Testis (tissue), 3 donors: ENCODE measurements around the gene SDC1. TPM values are rescaled to one million over a fixed set of nuclear protein-coding genes. Genes with fewer than 3 reads are reported as not detected.

Experiments used
- DNase-seq: peaks from one replicate; pipeline ENCODE4 v3.0.0-alpha.2; 2019
- H3K27ac ChIP-seq, 2 donors: fragments of 200-600 bp; sonication (generic); one replicate each; pipeline ENCODE4 v1.5.1; 2019
- H3K27me3 ChIP-seq: fragments of 200-600 bp; sonication (generic); one replicate; pipeline ENCODE4 v1.5.1; 2019
- H3K36me3 ChIP-seq: fragments of 200-600 bp; sonication (generic); one replicate; pipeline ENCODE4 v1.5.1; 2017; ENCODE audit warnings: low read depth; ENCODE audit errors: missing control alignments
- H3K4me1 ChIP-seq: fragments of 200-600 bp; sonication (generic); one replicate; pipeline ENCODE4 v1.5.1; 2019
- H3K4me3 ChIP-seq, 2 donors: fragments of 200-600 bp; sonication (generic); one replicate each; pipeline ENCODE4 v1.5.1; 2017 to 2019
- H3K9me3 ChIP-seq: fragments of 200-600 bp; sonication (generic); one replicate; pipeline ENCODE4 v1.5.1; 2017
- CTCF ChIP-seq, 3 experiments: fragments of 450-650 bp in 2 of 3; fragments of 200-600 bp in 1 of 3; sonication (generic) in 1 of 3; IDR thresholded peaks; one replicate each; pipeline ENCODE4 v1.5.1; 2016 to 2019; ENCODE audit warnings: antibody characterized with exemption in 3 of 3, mild to moderate bottlenecking in 2 of 3, moderate library complexity in 1 of 3
- POLR2A ChIP-seq: fragments of 450-650 bp; IDR thresholded peaks from one replicate; pipeline ENCODE4 v1.6.1; 2017; ENCODE audit warnings: antibody characterized with exemption, mild to moderate bottlenecking, moderate library complexity
- WGBS, 2 donors: methylation state at CpG; one replicate each; pipeline ENCODE4 v1.1.5; 2018; 5-methylcytosine and 5-hydroxymethylcytosine counted together
- intact Hi-C: fragments of 100-400 bp; cut with DNase I; formaldehyde crosslinking; loops from one replicate; pipeline ENCODE4 v1.15.1; 2023; ENCODE audit warnings: low total_unique reads
- polyA plus RNA-seq: library from polyadenylated mRNA; stranded (reverse); fragments of 350-450 nt; fragmentation: Illumina TruSeq; extraction: RNeasy Lipid Tissue Mini Kit (QIAGEN cat#74804); gene quantifications from one replicate; pipeline ENCODE4 v1.2.3, GENCODE V29; 2014; ENCODE audit warnings: low read depth, low replicate concordance; ENCODE audit not compliant: insufficient read depth
- total RNA-seq, 2 donors: library from RNA; depleted of rRNA; stranded (reverse); fragments of >200 nt; gene quantifications; one replicate each; pipeline ENCODE4 v1.2.3, GENCODE V29; 2016

SDC1 gene
- total and polyA plus RNA-seq, 3 donors from 2014 or later = 8.7 to 11.9 (median 9.2) TPM

- Histone ChIP-seq H3K36me3 (no peaks in the 10 kb centered on the region), H3K9me3 (no peaks in the 10 kb centered on the region), H3K27ac (no peak overlapping the region), H3K4me1 (peaks cover 14% of the 10 kb centered on the region), H3K4me3 (no peak overlapping the region), H3K27me3 (no peaks in the 10 kb centered on the region)
- intact Hi-C loops = no loop called here
- DNase-seq = no peak
- TF ChIP-seq CTCF (IDR thresholded peaks at IDR 0.05) (no peak), POLR2A (no peak)
- WGBS, 2 donors = 92 to 96% methylated on average over 10 to 21 of the region's 21 CpGs
Observed at GRCh38 chr2:20209373-20210109, 15.4 kb downstream of the SDC1 start.

- Histone ChIP-seq H3K27me3 (no peaks in the 10 kb centered on the region), H3K4me1 (peaks cover 12% of the 10 kb centered on the region), H3K27ac (peak overlapping the region; percentile 9 to 37), H3K4me3 (no peak overlapping the region), H3K36me3 (no peaks in the 10 kb centered on the region), H3K9me3 (no peaks in the 10 kb centered on the region)
- intact Hi-C loops = no loop called here
- 38 to 58% methylated on average over 3 to 5 of the region's 5 CpGs for WGBS, 2 donors
- no peak for DNase-seq
- no peak for TF ChIP-seq CTCF (IDR thresholded peaks at IDR 0.05)
- TF ChIP-seq POLR2A = no peak
Observed at GRCh38 chr2:20208476-20208859, 16.5 kb downstream of the SDC1 start.

- Histone ChIP-seq H3K4me1 (no peaks in the 10 kb centered on the region), H3K4me3 (no peak overlapping the region), H3K27me3 (no peaks in the 10 kb centered on the region), H3K9me3 (no peaks in the 10 kb centered on the region), H3K27ac (no peak overlapping the region), H3K36me3 (no peaks in the 10 kb centered on the region)
- WGBS, 2 donors = 77 to 83% methylated on average over 4 to 5 of the region's 5 CpGs
- TF ChIP-seq CTCF (IDR thresholded peaks at IDR 0.05) (no peak), POLR2A (no peak)
- no peak for DNase-seq
- intact Hi-C loops = no loop called here
Observed at GRCh38 chr2:20207051-20207450, 17.9 kb downstream of the SDC1 start.

GRCh38 chr2:20205915-20206524 is 18.9 kb downstream of the SDC1 start:
- 85 to 96% methylated on average over 9 to 10 of the region's 10 CpGs for WGBS, 2 donors
- intact Hi-C loops = no loop called here
- Histone ChIP-seq H3K27me3 (no peaks in the 10 kb centered on the region), H3K36me3 (no peaks in the 10 kb centered on the region), H3K4me1 (no peaks in the 10 kb centered on the region), H3K9me3 (no peaks in the 10 kb centered on the region), H3K4me3 (no peak overlapping the region), H3K27ac (no peak overlapping the region)
- DNase-seq = no peak
- TF ChIP-seq CTCF (IDR thresholded peaks at IDR 0.05) = no peak
- no peak for TF ChIP-seq POLR2A
